HG03575 (cell line): ENCODE measurements around the gene FBLN1.
"Not testable (repeated sequence)": the region's sequence is repeated elsewhere in the genome, so short reads cannot be mapped to it uniquely, and the experiment has no call there.

Experiments
- ATAC-seq: cut with Tn5 transposase; IDR thresholded peaks from one replicate; pipeline ENCODE4 v1.9.1; 2021; ENCODE audit not compliant: unreplicated experiment, insufficient number of reproducible peaks, low FRiP score; ENCODE audit errors: extremely low read depth

Gene FBLN1

GRCh38 chr22:45587638-45588505 lies 85.2 kb downstream of the FBLN1 start:
- no peak for ATAC-seq

- ATAC-seq: no peak
Observed at GRCh38 chr22:45589556-45589955, 86.9 kb downstream of the FBLN1 start.

- ATAC-seq: no peak
Observed at GRCh38 chr22:45590262-45590661, 87.6 kb downstream of the FBLN1 start.

- not testable (repeated sequence) for ATAC-seq
Observed at GRCh38 chr22:45591633-45592213, 89.0 kb downstream of the FBLN1 start.

GRCh38 chr22:45594123-45594941 lies 91.6 kb downstream of the FBLN1 start:
- ATAC-seq: no peak

- ATAC-seq: no peak
Observed at GRCh38 chr22:45597460-45598192, 94.9 kb downstream of the FBLN1 start.

GRCh38 chr22:45598596-45599217 lies 96.0 kb downstream of the FBLN1 start:
- no peak for ATAC-seq

GRCh38 chr22:45599836-45600577 lies 97.3 kb downstream of the FBLN1 start:
- ATAC-seq: no peak

GRCh38 chr22:45600790-45601730 lies 98.4 kb downstream of the FBLN1 start:
- no peak for ATAC-seq

GRCh38 chr22:45602004-45602733 lies 99.5 kb downstream of the FBLN1 start:
- no peak for ATAC-seq

- no peak for ATAC-seq
Observed at GRCh38 chr22:45602824-45603595, 100.3 kb downstream of the FBLN1 start.

GRCh38 chr22:45603619-45604018 lies 100.9 kb downstream of the FBLN1 start:
- ATAC-seq: no peak

GRCh38 chr22:45608045-45608444 lies 105.4 kb downstream of the FBLN1 start:
- ATAC-seq: not testable (repeated sequence)

GRCh38 chr22:45608763-45609180 lies 106.1 kb downstream of the FBLN1 start:
- ATAC-seq: no peak

GRCh38 chr22:45612451-45612901 lies 109.8 kb downstream of the FBLN1 start:
- no peak for ATAC-seq

GRCh38 chr22:45612940-45613339 lies 110.3 kb downstream of the FBLN1 start:
- no peak for ATAC-seq
